GM18526 (cell line): ENCODE data around the gene SCAF8.

Experiments
- POLR2A ChIP-seq: IDR thresholded peaks from 3 replicates; pipeline ENCODE4 v1.6.1; 2011; ENCODE audit not compliant: insufficient read length; ENCODE audit errors: extremely low read depth

SCAF8 gene

DNA sequence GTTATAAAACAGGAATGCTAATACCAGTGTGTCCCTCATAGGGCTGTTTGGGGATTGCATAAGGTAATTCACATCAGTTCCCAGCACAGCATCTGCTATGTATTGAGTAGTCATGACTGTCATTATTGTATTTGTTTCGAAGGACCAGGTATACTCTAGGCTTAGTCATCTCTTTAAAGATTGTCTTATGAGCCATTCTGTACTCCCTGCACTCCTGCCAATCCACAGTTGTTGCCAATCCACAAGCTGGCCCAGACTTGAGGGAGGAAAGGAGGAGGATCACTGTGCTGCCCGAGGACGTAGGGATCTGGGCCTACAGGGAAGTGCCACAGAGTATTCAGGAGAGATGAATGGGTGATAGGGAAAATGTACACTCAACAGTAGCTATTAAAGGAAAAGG is 148.9 kb downstream of the SCAF8 start:
- no peak for TF ChIP-seq POLR2A
